Testis (tissue), 3 donors: ENCODE data around the gene GRAMD1C. TPM values are rescaled to one million over a fixed set of nuclear protein-coding genes. Genes with fewer than 3 reads are reported as not detected.

ENCODE experiments used
- DNase-seq: peaks from one replicate; pipeline ENCODE4 v3.0.0-alpha.2; 2019
- H3K27ac ChIP-seq, 2 donors: fragments of 200-600 bp; sonication (generic); one replicate each; pipeline ENCODE4 v1.5.1; 2019
- H3K27me3 ChIP-seq: fragments of 200-600 bp; sonication (generic); one replicate; pipeline ENCODE4 v1.5.1; 2019
- H3K36me3 ChIP-seq: fragments of 200-600 bp; sonication (generic); one replicate; pipeline ENCODE4 v1.5.1; 2017; ENCODE audit warnings: low read depth; ENCODE audit errors: missing control alignments
- H3K4me1 ChIP-seq: fragments of 200-600 bp; sonication (generic); one replicate; pipeline ENCODE4 v1.5.1; 2019
- H3K4me3 ChIP-seq, 2 donors: fragments of 200-600 bp; sonication (generic); one replicate each; pipeline ENCODE4 v1.5.1; 2017 to 2019
- H3K9me3 ChIP-seq: fragments of 200-600 bp; sonication (generic); one replicate; pipeline ENCODE4 v1.5.1; 2017
- CTCF ChIP-seq, 3 experiments: fragments of 450-650 bp in 2 of 3; fragments of 200-600 bp in 1 of 3; sonication (generic) in 1 of 3; IDR thresholded peaks; one replicate each; pipeline ENCODE4 v1.5.1; 2016 to 2019; ENCODE audit warnings: antibody characterized with exemption in 3 of 3, mild to moderate bottlenecking in 2 of 3, moderate library complexity in 1 of 3
- POLR2A ChIP-seq: fragments of 450-650 bp; IDR thresholded peaks from one replicate; pipeline ENCODE4 v1.6.1; 2017; ENCODE audit warnings: antibody characterized with exemption, mild to moderate bottlenecking, moderate library complexity
- WGBS, 2 donors: methylation state at CpG; one replicate each; pipeline ENCODE4 v1.1.5; 2018; 5-methylcytosine and 5-hydroxymethylcytosine counted together
- intact Hi-C: fragments of 100-400 bp; cut with DNase I; formaldehyde crosslinking; loops from one replicate; pipeline ENCODE4 v1.15.1; 2023; ENCODE audit warnings: low total_unique reads
- polyA plus RNA-seq: library from polyadenylated mRNA; stranded (reverse); fragments of 350-450 nt; fragmentation: Illumina TruSeq; extraction: RNeasy Lipid Tissue Mini Kit (QIAGEN cat#74804); gene quantifications from one replicate; pipeline ENCODE4 v1.2.3, GENCODE V29; 2014; ENCODE audit warnings: low read depth, low replicate concordance; ENCODE audit not compliant: insufficient read depth
- total RNA-seq, 2 donors: library from RNA; depleted of rRNA; stranded (reverse); fragments of >200 nt; gene quantifications; one replicate each; pipeline ENCODE4 v1.2.3, GENCODE V29; 2016

Gene GRAMD1C
- total and polyA plus RNA-seq, 3 donors from 2014 or later = 24.1 to 45.5 (median 24.3) TPM

- no peaks in the 10 kb centered on the region for H3K36me3 ChIP-seq
- H3K9me3 ChIP-seq = no peaks in the 10 kb centered on the region
- WGBS, 2 donors = 73 to 85% methylated on average over 2 of the region's 2 CpGs
- no peak overlapping the region for H3K4me3 ChIP-seq
- DNase-seq = no peak
- no peaks in the 10 kb centered on the region for H3K27me3 ChIP-seq
- H3K27ac ChIP-seq = no peak overlapping the region
- intact Hi-C loops = no loop called here
- TF ChIP-seq CTCF (IDR thresholded peaks at IDR 0.05) (no peak), POLR2A (no peak)
- H3K4me1 ChIP-seq = no peaks in the 10 kb centered on the region
Observed at GRCh38 chr3:113825090-113825489, 13.5 kb upstream of the GRAMD1C start.

- TF ChIP-seq CTCF (IDR thresholded peaks at IDR 0.05) (no peak), POLR2A (no peak)
- intact Hi-C loops = no loop called here
- DNase-seq = no peak
Observed at GRCh38 chr3:113828600-113828999, 10.0 kb upstream of the GRAMD1C start.

GRCh38 chr3:113829576-113830354 lies 8.8 kb upstream of the GRAMD1C start:
- Histone ChIP-seq H3K9me3 (no peaks in the 10 kb centered on the region), H3K4me1 (no peaks in the 10 kb centered on the region), H3K27me3 (no peaks in the 10 kb centered on the region), H3K4me3 (no peak overlapping the region), H3K27ac (no peak overlapping the region), H3K36me3 (no peaks in the 10 kb centered on the region)
- DNase-seq = no peak
- 81 to 88% methylated on average over 10 of the region's 10 CpGs for WGBS, 2 donors
- no peak for TF ChIP-seq POLR2A
- no peak for TF ChIP-seq CTCF (IDR thresholded peaks at IDR 0.05)
- intact Hi-C loops = no loop called here

More at GRCh38 chr3:113828600-113828999, 10.0 kb upstream of the GRAMD1C start:
- Histone ChIP-seq H3K4me3 (no peak overlapping the region), H3K4me1 (no peaks in the 10 kb centered on the region), H3K27ac (no peak overlapping the region), H3K27me3 (no peaks in the 10 kb centered on the region), H3K36me3 (no peaks in the 10 kb centered on the region), H3K9me3 (no peaks in the 10 kb centered on the region)
- WGBS, 2 donors = 83 to 84% methylated on average over 1 of the region's 1 CpG

GRCh38 chr3:113831103-113831355 lies 7.6 kb upstream of the GRAMD1C start:
- TF ChIP-seq CTCF (IDR thresholded peaks at IDR 0.05) (no peak), POLR2A (no peak)
- no peak overlapping the region for H3K4me3 ChIP-seq
- WGBS, 2 donors = 0% methylated on average over 1 of the region's 1 CpG
- intact Hi-C loops = no loop called here
- DNase-seq = no peak
- no peaks in the 10 kb centered on the region for H3K9me3 ChIP-seq
- no peaks in the 10 kb centered on the region for H3K36me3 ChIP-seq
- H3K27me3 ChIP-seq = no peaks in the 10 kb centered on the region
- no peak overlapping the region for H3K27ac ChIP-seq
- H3K4me1 ChIP-seq = no peaks in the 10 kb centered on the region

GRCh38 chr3:113832477-113833164 lies 6.0 kb upstream of the GRAMD1C start:
- no peak for DNase-seq
- TF ChIP-seq POLR2A (no peak), CTCF (IDR thresholded peaks at IDR 0.05) (no peak)
- Histone ChIP-seq H3K4me3 (no peak overlapping the region), H3K27ac (no peak overlapping the region), H3K9me3 (no peaks in the 10 kb centered on the region), H3K27me3 (no peaks in the 10 kb centered on the region), H3K4me1 (no peaks in the 10 kb centered on the region), H3K36me3 (no peaks in the 10 kb centered on the region)
- intact Hi-C loops = no loop called here
- 80 to 86% methylated on average over 5 of the region's 5 CpGs for WGBS, 2 donors
